ENCODE results near the gene SUMF1.

Gene SUMF1

GRCh38 chr3:4466741-4467521 lies at the start of gene SUMF1:
SUMF1 (minus strand) TSS chr3:4467269; CDS start chr3:4467245, 24 bp downstream.
- DNase-seq, result peak; percentile 74 to 88 (median 79)

GRCh38 chr3:4515916-4516579 lies 49.0 kb upstream of the SUMF1 start:
- DNase-seq, result no peak

- no peak for DNase-seq
Measured at GRCh38 chr3:4514916-4515315, 47.8 kb upstream of the SUMF1 start.

- no peak for DNase-seq
Measured at GRCh38 chr3:4514321-4514720, 47.3 kb upstream of the SUMF1 start.

- no peak for DNase-seq
Measured at GRCh38 chr3:4512895-4513616, 46.0 kb upstream of the SUMF1 start.

GRCh38 chr3:4511491-4512262 lies 44.6 kb upstream of the SUMF1 start:
- no peak for DNase-seq

- no peak for DNase-seq
Measured at GRCh38 chr3:4509983-4510755, 43.1 kb upstream of the SUMF1 start.

- DNase-seq, result no peak
Measured at GRCh38 chr3:4509043-4509442, 42.0 kb upstream of the SUMF1 start.

- no peak for DNase-seq
Measured at GRCh38 chr3:4508048-4508981, 41.2 kb upstream of the SUMF1 start.

- peak in 1 of 3 donors; percentile 36 for DNase-seq
Measured at GRCh38 chr3:4507024-4507596, 40.0 kb upstream of the SUMF1 start.

- DNase-seq, result no peak
Measured at GRCh38 chr3:4506559-4507023, 39.5 kb upstream of the SUMF1 start.

- DNase-seq, result no peak
Measured at GRCh38 chr3:4505688-4506558, 38.9 kb upstream of the SUMF1 start.

- DNase-seq, result peak; percentile 51 to 71 (median 63)
Measured at GRCh38 chr3:4504340-4505261, 37.5 kb upstream of the SUMF1 start.

- DNase-seq, result no peak
Measured at GRCh38 chr3:4503050-4503449, 36.0 kb upstream of the SUMF1 start.

GRCh38 chr3:4501927-4502326 lies 34.9 kb upstream of the SUMF1 start:
- no peak for DNase-seq

GRCh38 chr3:4501437-4501836 lies 34.4 kb upstream of the SUMF1 start:
- no peak for DNase-seq

- no peak for DNase-seq
Measured at GRCh38 chr3:4498446-4498845, 31.4 kb upstream of the SUMF1 start.

GRCh38 chr3:4497843-4498324 lies 30.8 kb upstream of the SUMF1 start:
- DNase-seq, result no peak

All from suppressor macrophage treated with lipopolysaccharide for 1 hour (primary cell).